IMR-90 (cell line): ENCODE data around the gene SLCO2B1. TPM values are rescaled to one million over a fixed set of nuclear protein-coding genes. Genes with fewer than 3 reads are reported as not detected.

ENCODE experiments used
- ATAC-seq: fragments of 200-7000 bp; cut with Tn5 transposase; 2 replicates; pipeline ENCODE4 v1.9.1; 2020; ENCODE audit warnings: low read depth, mild to moderate bottlenecking, moderate library complexity
- BruUV-seq: library from RNA; stranded (reverse); fragments of 400-500 nt; replicated peaks from 2 replicates; lab custom pipeline; 2021; lab: Mats Ljungman, UMichigan
- CTCF ChIA-PET: fragments of 300-600 bp; formaldehyde crosslinking; extraction: SDS; loops from one replicate; lab custom pipeline; 2021; ENCODE audit warnings: antibody characterized with exemption; lab: Yijun Ruan, JAX
- POLR2A ChIA-PET: fragments of 300-600 bp; sonication (Branson Sonifier 250); formaldehyde crosslinking; loops from one replicate; lab custom pipeline; 2022; ENCODE audit warnings: antibody characterized with exemption; ENCODE audit not compliant: unreplicated experiment; lab: Charles Lee
- DNase-seq: peaks from one replicate; pipeline ENCODE4 v3.0.0; 2013
- H2AFZ ChIP-seq: replicated peaks from 2 replicates; pipeline ENCODE3; 2013; ENCODE audit warnings: low read length, mild to moderate bottlenecking; ENCODE audit not compliant: poor library complexity
- H2AK5ac ChIP-seq: 2 replicates; pipeline ENCODE4 v1.6.1; 2013; ENCODE audit warnings: low read depth, low read length, inconsistent platforms
- H2AK9ac ChIP-seq: replicated peaks from 2 replicates; pipeline ENCODE3; 2013; ENCODE audit warnings: mild to moderate bottlenecking, low read depth, low read length, moderate library complexity; ENCODE audit not compliant: poor library complexity
- H2BK120ac ChIP-seq: 2 replicates; pipeline ENCODE4 v1.6.1; 2013; ENCODE audit warnings: low read depth, low read length, inconsistent platforms
- H2BK15ac ChIP-seq: 3 replicates; pipeline ENCODE4 v1.6.1; 2013; ENCODE audit warnings: low read depth, low read length, inconsistent platforms
- H2BK20ac ChIP-seq: 2 replicates; pipeline ENCODE4 v1.6.1; 2013; ENCODE audit warnings: low read depth, mild to moderate bottlenecking, inconsistent platforms, low read length, moderate library complexity
- H2BK5ac ChIP-seq: 2 replicates; pipeline ENCODE4 v1.6.1; 2013; ENCODE audit warnings: mild to moderate bottlenecking, low read depth, low read length, inconsistent platforms; ENCODE audit not compliant: poor library complexity, severe bottlenecking
- H3K14ac ChIP-seq: replicated peaks from 2 replicates; pipeline ENCODE4 v1.6.1; 2013; ENCODE audit warnings: low read depth, low read length, inconsistent platforms
- H3K18ac ChIP-seq: 2 replicates; pipeline ENCODE4 v1.6.1; 2013; ENCODE audit warnings: low read depth, low read length, control low read depth
- H3K23ac ChIP-seq: 2 replicates; pipeline ENCODE4 v1.6.1; 2013; ENCODE audit warnings: low read depth, low read length, inconsistent platforms
- H3K27ac ChIP-seq: 2 replicates; pipeline ENCODE4 v1.5.1; 2013; ENCODE audit warnings: mild to moderate bottlenecking, control low read depth, low read length; ENCODE audit not compliant: insufficient read depth
- H3K27me3 ChIP-seq: 2 replicates; pipeline ENCODE4 v1.6.1; 2013; ENCODE audit warnings: low read length; ENCODE audit not compliant: control insufficient read depth, insufficient read depth
- H3K36me3 ChIP-seq: 2 replicates; pipeline ENCODE4 v1.6.1; 2013; ENCODE audit warnings: low read length, mixed read lengths; ENCODE audit not compliant: control insufficient read depth, insufficient read depth
- H3K4ac ChIP-seq: 2 replicates; pipeline ENCODE4 v1.6.1; 2013; ENCODE audit warnings: low read depth, low read length, inconsistent platforms
- H3K4me1 ChIP-seq: 2 replicates; pipeline ENCODE4 v1.6.1; 2013; ENCODE audit warnings: low read length, mixed read lengths; ENCODE audit not compliant: control insufficient read depth, insufficient read depth
- H3K4me2 ChIP-seq: 2 replicates; pipeline ENCODE4 v1.6.1; 2013; ENCODE audit warnings: low read depth, mild to moderate bottlenecking, control low read depth, low read length, moderate library complexity
- H3K4me3 ChIP-seq: 2 replicates; pipeline ENCODE4 v1.5.1; 2013; ENCODE audit warnings: low read depth, mild to moderate bottlenecking, control low read depth, low read length, moderate library complexity; ENCODE audit not compliant: insufficient read depth
- H3K56ac ChIP-seq: 2 replicates; pipeline ENCODE4 v1.6.1; 2013; ENCODE audit warnings: low read length, inconsistent platforms; ENCODE audit not compliant: insufficient read depth; ENCODE audit errors: extremely low read depth
- H3K79me1 ChIP-seq, 2 experiments: 2 replicates each; pipeline ENCODE4 v1.6.1; 2013; ENCODE audit warnings: low read length in 2 of 2, inconsistent platforms in 1 of 2, low read depth in 1 of 2
- H3K9ac ChIP-seq: 2 replicates; pipeline ENCODE4 v1.6.1; 2013; ENCODE audit warnings: low read depth, low read length, control low read depth
- H3K9me1 ChIP-seq: 2 replicates; pipeline ENCODE4 v1.6.1; 2013; ENCODE audit warnings: low read length, inconsistent platforms; ENCODE audit not compliant: insufficient read depth
- H3K9me3 ChIP-seq: 2 replicates; pipeline ENCODE4 v1.6.1; 2013; ENCODE audit warnings: low read length; ENCODE audit not compliant: control insufficient read depth, insufficient read depth
- H4K20me1 ChIP-seq: 2 replicates; pipeline ENCODE4 v1.6.1; 2013; ENCODE audit warnings: low read length, inconsistent platforms; ENCODE audit not compliant: insufficient read depth
- H4K5ac ChIP-seq: 2 replicates; pipeline ENCODE4 v1.6.1; 2013; ENCODE audit warnings: mild to moderate bottlenecking, low read depth, low read length, control low read depth
- H4K8ac ChIP-seq, 2 experiments: 2 replicates each; pipeline ENCODE4 v1.6.1; 2013; ENCODE audit warnings: low read depth in 2 of 2, low read length in 2 of 2, control low read depth in 1 of 2, inconsistent platforms in 1 of 2
- H4K91ac ChIP-seq: 2 replicates; pipeline ENCODE4 v1.6.1; 2013; ENCODE audit warnings: low read depth, low read length, inconsistent platforms; ENCODE audit not compliant: insufficient read depth
- CEBPB ChIP-seq: IDR thresholded peaks from 2 replicates; pipeline ENCODE4 v1.6.1; 2012; ENCODE audit warnings: low read depth, low read length, improper control_type of control experiment
- CTCF ChIP-seq: conservative IDR thresholded peaks from 2 replicates; pipeline ENCODE4 v1.5.1; 2012; ENCODE audit warnings: mild to moderate bottlenecking, low read depth, low read length, improper control_type of control experiment
- ELK1 ChIP-seq: fragments of 150-350 bp; IDR thresholded peaks from 2 replicates; pipeline ENCODE4 v1.6.1; 2016; ENCODE audit warnings: low read depth, mild to moderate bottlenecking, low read length, moderate library complexity, borderline replicate concordance
- MXI1 ChIP-seq: IDR thresholded peaks from 2 replicates; pipeline ENCODE4 v1.6.1; 2012; ENCODE audit warnings: low read depth, mild to moderate bottlenecking, low read length, moderate library complexity, borderline replicate concordance
- RAD21 ChIP-seq: IDR thresholded peaks from 2 replicates; pipeline ENCODE4 v1.6.1; 2012; ENCODE audit warnings: low read length, improper control_type of control experiment
- RCOR1 ChIP-seq: IDR thresholded peaks from 2 replicates; pipeline ENCODE4 v1.6.1; 2012; ENCODE audit warnings: mild to moderate bottlenecking, low read length, improper control_type of control experiment; ENCODE audit not compliant: insufficient replicate concordance
- RFX5 ChIP-seq: IDR thresholded peaks from 2 replicates; pipeline ENCODE4 v1.8.0; 2012; ENCODE audit warnings: low read depth, mild to moderate bottlenecking, low read length, moderate library complexity
- USF2 ChIP-seq: fragments of 150-350 bp; IDR thresholded peaks from 2 replicates; pipeline ENCODE4 v1.6.1; 2017; ENCODE audit warnings: mild to moderate bottlenecking, antibody characterized with exemption, low read length, low read depth
- WGBS, 2 experiments: methylation state at CpG; one replicate each; pipeline versions ENCODE4 v1.1.5 to v1.1.7; 2013; ENCODE audit warnings: missing lambda C conversion rate in 2 of 2; ENCODE audit not compliant: insufficient read length in 1 of 2; ENCODE audit errors: extremely low coverage in 2 of 2; 5-methylcytosine and 5-hydroxymethylcytosine counted together
- dilution Hi-C: fragments of 300-500 bp; cut with HindIII; formaldehyde crosslinking; loops from one replicate; pipeline ENCODE4 v1.14.3; 2018; ENCODE audit warnings: low sequenced_read_pairs; ENCODE audit not compliant: unreplicated experiment
- in situ Hi-C: fragments of 300-500 bp; cut with MboI; formaldehyde crosslinking; loops from 3 replicates; pipeline ENCODE4 v1.14.3; 2019; ENCODE audit warnings: low sequenced_read_pairs, inconsistent platforms, mixed read lengths
- intact Hi-C: fragments of 100-400 bp; cut with micrococcal nuclease; formaldehyde crosslinking; loops from 2 replicates; pipeline ENCODE4 v1.10.0; 2022
- polyA plus RNA-seq, 3 experiments: library from polyadenylated mRNA; depleted of rRNA; stranded (reverse); fragments of >200 nt; gene quantifications; 2 replicates each; pipeline ENCODE4 v1.2.3, GENCODE V29; 2012; ENCODE audit warnings: low replicate concordance in 1 of 3
- total RNA-seq: library from RNA; depleted of rRNA; stranded (reverse); fragments of >200 nt; gene quantifications from 2 replicates; pipeline ENCODE4 v1.2.3, GENCODE V29; 2012

SLCO2B1 gene
- total and polyA plus RNA-seq, 2 of the 4 experiments (the other 2 are of a cell fraction) = not detected

GRCh38 chr11:75249704-75250103, 98.8 kb downstream of the SLCO2B1 start:
- intact Hi-C loops = loop anchor here (5.0 kb wide), 1 partner anchor 302 kb away; the partner anchor contains the start of genes SPCS2 and XRRA1

More at GRCh38 chr11:75249704-75250103, 98.8 kb downstream of the SLCO2B1 start:
- Histone ChIP-seq H3K27ac (no peak overlapping the region), H4K91ac (no peak overlapping the region), H3K36me3 (no peaks in the 10 kb centered on the region), H3K9me3 (peaks cover 3% of the 10 kb centered on the region), H3K14ac (no peak overlapping the region), H2AK5ac (no peak overlapping the region), H4K20me1 (no peaks in the 10 kb centered on the region), H2BK15ac (no peak overlapping the region), H3K4me3 (no peak overlapping the region), H2BK20ac (no peak overlapping the region), H2AFZ (no peak overlapping the region), H2BK120ac (no peak overlapping the region), H3K9me1 (no peaks in the 10 kb centered on the region), H3K27me3 (peaks cover 29% of the 10 kb centered on the region), H3K4me2 (no peak overlapping the region), H3K4ac (no peak overlapping the region), H3K18ac (no peak overlapping the region), H3K23ac (no peak overlapping the region), H3K56ac (no peak overlapping the region), H3K79me1 (no peaks in the 10 kb centered on the region), H2AK9ac (no peak overlapping the region), H3K4me1 (no peaks in the 10 kb centered on the region), H2BK5ac (no peak overlapping the region), H3K9ac (no peak overlapping the region), H4K5ac (no peak overlapping the region), H4K8ac (no peak overlapping the region)
- dilution Hi-C loops = no loop called here
- WGBS, 2 experiments = 50% methylated on average over 2 of the region's 3 CpGs; no CpG with 5 or more reads in 1 of the 2 experiments
- in situ Hi-C loops = loop anchor here (5.0 kb wide), 3 partner anchors 102 to 322 kb away; no protein-coding TSS in a partner anchor
- BruUV-seq = no TSS peak
- CTCF ChIA-PET = interaction anchor here (1.3 kb wide), 2 partner anchors 8 to 227 kb away, joined by 3 to 4 read pairs; no protein-coding TSS in a partner anchor
- DNase-seq (no peak), ATAC-seq (no peak)
- no peak for TF ChIP-seq USF2
- no peak for TF ChIP-seq ELK1
- no peak for TF ChIP-seq RCOR1
- TF ChIP-seq CTCF = no peak
- TF ChIP-seq RFX5 = no peak
- TF ChIP-seq MXI1 = no peak
- TF ChIP-seq CEBPB = no peak
- TF ChIP-seq RAD21 = no peak
- POLR2A ChIA-PET = no interaction called here
